PC-9 (cell line): ENCODE data around the gene CES3. TPM values are rescaled to one million over a fixed set of nuclear protein-coding genes. Genes with fewer than 3 reads are reported as not detected.
A peak's percentile ranks its signal among the peaks of the same experiment; 100 is the strongest.

Experiments used
- BruUV-seq: library from RNA; stranded (reverse); fragments of 400-500 nt; replicated peaks from 2 replicates; lab custom pipeline; 2021; lab: Mats Ljungman, UMichigan
- CTCF ChIA-PET: fragments of 300-600 bp; sonication (Branson Sonifier 250); formaldehyde crosslinking; loops from one replicate; lab custom pipeline; 2022; ENCODE audit warnings: antibody characterized with exemption; lab: Charles Lee
- POLR2A ChIA-PET: fragments of 300-600 bp; sonication (Branson Sonifier 250); formaldehyde crosslinking; loops from one replicate; lab custom pipeline; 2022; ENCODE audit warnings: antibody characterized with exemption; ENCODE audit not compliant: unreplicated experiment; lab: Charles Lee
- DNase-seq, 2 experiments: peaks; one replicate each; pipeline versions ENCODE4 v3.0.0 to v3.0.0-alpha.2; 2015 to 2022; ENCODE audit warnings: mixed read lengths in 1 of 2
- H2AFZ ChIP-seq: fragments of 200-600 bp; sonication (generic); 2 replicates; pipeline ENCODE4 v1.8.1; 2017; ENCODE audit warnings: antibody characterized with exemption
- H3F3A ChIP-seq: fragments of 200-600 bp; sonication (generic); 2 replicates; pipeline ENCODE4 v1.8.1; 2017; ENCODE audit warnings: antibody characterized with exemption, mild to moderate bottlenecking, low read depth; ENCODE audit not compliant: insufficient read depth
- H3K27ac ChIP-seq: fragments of 200-600 bp; sonication (generic); 2 replicates; pipeline ENCODE4 v1.6.1; 2016; ENCODE audit warnings: mixed run types
- H3K27me3 ChIP-seq: fragments of 200-600 bp; sonication (generic); 2 replicates; pipeline ENCODE4 v1.6.1; 2016; ENCODE audit warnings: low read depth, mixed run types; ENCODE audit not compliant: insufficient read depth
- H3K36me3 ChIP-seq: fragments of 200-600 bp; sonication (generic); 2 replicates; pipeline ENCODE4 v1.6.1; 2016; ENCODE audit warnings: low read depth, mixed run types
- H3K4me1 ChIP-seq: fragments of 200-600 bp; sonication (generic); replicated peaks from 2 replicates; pipeline ENCODE4 v1.6.1; 2016; ENCODE audit warnings: mixed run types; ENCODE audit not compliant: insufficient read depth
- H3K4me2 ChIP-seq: fragments of 200-600 bp; sonication (generic); 2 replicates; pipeline ENCODE4 v1.6.1; 2017; ENCODE audit warnings: mixed run types
- H3K4me3 ChIP-seq: fragments of 200-600 bp; sonication (generic); 2 replicates; pipeline ENCODE4 v1.6.1; 2016; ENCODE audit warnings: mixed run types
- H3K79me2 ChIP-seq: fragments of 200-600 bp; sonication (generic); 2 replicates; pipeline ENCODE4 v1.6.1; 2017; ENCODE audit warnings: low read depth, mixed run types
- H3K9me2 ChIP-seq: fragments of 200-600 bp; sonication (generic); 2 replicates; pipeline ENCODE4 v1.8.1; 2017; ENCODE audit warnings: mild to moderate bottlenecking; ENCODE audit not compliant: insufficient read depth
- H3K9me3 ChIP-seq: fragments of 200-600 bp; sonication (generic); 2 replicates; pipeline ENCODE4 v1.8.1; 2016; ENCODE audit warnings: low read depth; ENCODE audit not compliant: insufficient read depth
- H4K20me1 ChIP-seq: fragments of 200-600 bp; sonication (generic); 2 replicates; pipeline ENCODE4 v1.8.1; 2017; ENCODE audit not compliant: insufficient read depth
- EZH2 ChIP-seq: fragments of 200-600 bp; sonication (generic); IDR thresholded peaks from 2 replicates; pipeline ENCODE4 v1.8.0; 2017; ENCODE audit warnings: antibody characterized with exemption, low read depth
- intact Hi-C: fragments of 100-400 bp; cut with micrococcal nuclease; formaldehyde crosslinking; loops from one replicate; pipeline ENCODE4 v1.10.0; 2022; ENCODE audit not compliant: unreplicated experiment
- total RNA-seq: library from RNA; stranded (reverse); gene quantifications from 2 replicates; pipeline ENCODE4 v1.2.3, GENCODE V29; 2021
- TF ChIP-seq, protein P1 (sequence below): fragments of 200-600 bp; sonication (generic); conservative IDR thresholded peaks from 2 replicates; pipeline ENCODE4 v1.6.1; 2017; ENCODE audit warnings: mixed run types, antibody characterized with exemption, mild to moderate bottlenecking, moderate library complexity

Gene CES3
- total RNA-seq, 1 experiment from 2014 or later, result 9.1 TPM

DNA sequence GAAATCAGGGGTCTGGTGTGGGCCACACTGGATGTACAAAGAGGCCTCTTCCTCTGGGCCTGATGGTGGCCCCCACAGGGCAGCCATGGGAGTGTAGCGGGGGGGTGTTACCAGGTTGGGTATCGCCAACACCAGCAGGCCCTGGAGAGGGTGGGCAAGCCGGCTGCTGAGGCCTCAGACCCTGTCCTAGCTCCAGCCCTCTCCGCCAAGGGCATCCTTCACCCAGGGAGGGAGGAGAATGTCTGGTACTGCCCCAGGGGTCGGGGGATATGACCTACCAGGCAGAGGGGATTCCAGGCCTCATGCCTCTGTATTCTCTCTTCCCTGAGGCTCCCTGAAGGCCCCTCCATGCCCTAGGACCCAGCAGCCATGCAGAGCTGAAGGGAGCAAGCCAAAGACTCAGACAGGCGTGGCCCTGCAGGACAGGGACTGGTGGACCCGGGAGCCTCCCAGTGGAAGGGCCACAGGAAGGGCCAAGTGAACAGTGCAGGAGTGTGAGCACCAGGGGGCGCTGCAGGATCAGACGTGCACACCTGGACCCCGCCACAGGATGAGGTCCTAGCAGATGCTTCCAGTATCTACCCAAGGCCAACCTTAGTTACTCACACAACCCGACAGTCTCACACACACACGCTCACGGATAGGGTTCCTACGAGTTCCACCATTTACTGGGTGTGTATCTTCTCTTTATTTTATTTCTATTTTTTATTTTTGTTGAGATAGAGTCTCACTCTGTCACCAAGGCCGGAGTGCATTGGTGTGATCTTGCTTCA is 16.5 kb downstream of the CES3 start:
- H3K4me2 ChIP-seq, result no peak overlapping the region

DNA sequence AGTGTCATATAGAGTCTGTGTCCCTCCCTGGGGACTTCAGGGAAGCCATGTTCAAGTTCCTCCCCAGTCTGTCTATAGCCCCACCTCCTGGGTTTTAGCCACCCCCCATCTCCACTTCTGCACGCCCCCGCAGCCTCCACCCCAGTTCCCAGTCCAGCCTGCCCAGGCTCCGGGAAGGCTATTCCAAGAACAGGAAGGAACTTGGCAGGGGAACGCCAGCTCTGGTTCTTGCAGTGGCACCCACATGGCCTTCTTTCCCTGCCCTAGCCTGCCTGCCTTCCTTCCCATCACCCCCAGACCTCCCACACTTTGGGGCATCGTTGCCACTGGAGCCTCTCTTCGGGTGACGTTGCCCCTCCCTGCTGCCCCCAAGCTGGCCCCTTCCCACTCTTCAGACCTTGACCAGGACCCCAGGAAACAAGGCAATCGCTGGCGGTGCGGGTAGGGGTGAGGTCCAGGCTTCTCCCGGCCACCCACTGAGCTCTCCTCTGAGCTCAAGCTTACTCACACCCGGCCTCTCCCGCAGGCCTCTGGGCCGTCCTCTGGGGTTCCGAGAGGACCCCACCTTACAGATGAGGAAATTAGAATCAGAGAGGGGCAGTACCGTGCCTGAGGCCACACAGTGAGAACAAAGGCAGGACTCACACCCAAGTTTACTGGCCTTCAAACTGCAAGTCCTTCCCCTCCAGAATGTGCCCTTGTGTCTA is 18.1 kb downstream of the CES3 start:
- ChIA-PET CTCF (interaction anchor here (0.6 kb wide), 2 partner anchors 206 to 453 kb away, joined by 4 to 6 read pairs; no protein-coding TSS in a partner anchor), POLR2A (interaction anchor here (0.5 kb wide), 2 partner anchors 27 to 351 kb away, joined by 3 to 6 read pairs; no protein-coding TSS in a partner anchor)
- Histone ChIP-seq H3K4me1 (no peaks in the 10 kb centered on the region), H3K9me3 (no peaks in the 10 kb centered on the region), H3K9me2 (no peaks in the 10 kb centered on the region), H4K20me1 (no peaks in the 10 kb centered on the region), H3K4me3 (no peak overlapping the region), H2AFZ (no peak overlapping the region), H3K4me2 (no peak overlapping the region), H3K27ac (no peak overlapping the region), H3K36me3 (no peaks in the 10 kb centered on the region), H3K79me2 (no peaks in the 10 kb centered on the region), H3K27me3 (no peaks in the 10 kb centered on the region), H3F3A (no peaks in the 10 kb centered on the region)
- BruUV-seq, result no TSS peak
- DNase-seq, result no peak
- intact Hi-C loops, result no loop called here
- TF ChIP-seq EZH2, result no peak
- TF ChIP-seq, protein P1, sequence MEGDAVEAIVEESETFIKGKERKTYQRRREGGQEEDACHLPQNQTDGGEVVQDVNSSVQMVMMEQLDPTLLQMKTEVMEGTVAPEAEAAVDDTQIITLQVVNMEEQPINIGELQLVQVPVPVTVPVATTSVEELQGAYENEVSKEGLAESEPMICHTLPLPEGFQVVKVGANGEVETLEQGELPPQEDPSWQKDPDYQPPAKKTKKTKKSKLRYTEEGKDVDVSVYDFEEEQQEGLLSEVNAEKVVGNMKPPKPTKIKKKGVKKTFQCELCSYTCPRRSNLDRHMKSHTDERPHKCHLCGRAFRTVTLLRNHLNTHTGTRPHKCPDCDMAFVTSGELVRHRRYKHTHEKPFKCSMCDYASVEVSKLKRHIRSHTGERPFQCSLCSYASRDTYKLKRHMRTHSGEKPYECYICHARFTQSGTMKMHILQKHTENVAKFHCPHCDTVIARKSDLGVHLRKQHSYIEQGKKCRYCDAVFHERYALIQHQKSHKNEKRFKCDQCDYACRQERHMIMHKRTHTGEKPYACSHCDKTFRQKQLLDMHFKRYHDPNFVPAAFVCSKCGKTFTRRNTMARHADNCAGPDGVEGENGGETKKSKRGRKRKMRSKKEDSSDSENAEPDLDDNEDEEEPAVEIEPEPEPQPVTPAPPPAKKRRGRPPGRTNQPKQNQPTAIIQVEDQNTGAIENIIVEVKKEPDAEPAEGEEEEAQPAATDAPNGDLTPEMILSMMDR, result no peak

More for the DNA sequence above, 16.5 kb downstream of the CES3 start:
- DNase-seq, result peak; percentile 62 to 82
- Histone ChIP-seq H3K27me3 (no peaks in the 10 kb centered on the region), H3K36me3 (no peaks in the 10 kb centered on the region), H3K4me1 (no peaks in the 10 kb centered on the region), H3K9me3 (no peaks in the 10 kb centered on the region), H3K9me2 (no peaks in the 10 kb centered on the region), H4K20me1 (no peaks in the 10 kb centered on the region), H3F3A (no peaks in the 10 kb centered on the region), H3K79me2 (no peaks in the 10 kb centered on the region), H2AFZ (no peak overlapping the region), H3K27ac (no peak overlapping the region), H3K4me3 (no peak overlapping the region)
- TF ChIP-seq EZH2, result no peak
- TF ChIP-seq, protein P1, result peak; percentile 96
- intact Hi-C loops, result loop anchor here (1.0 to 2.0 kb wide), 4 partner anchors 38 to 222 kb away; partner anchors contain the start of gene ELMO3
- no TSS peak for BruUV-seq
- ChIA-PET POLR2A (no interaction called here), CTCF (interaction anchor here (1.0 kb wide), 1 partner anchor 269 kb away, joined by 7 read pairs; no protein-coding TSS in a partner anchor)

DNA sequence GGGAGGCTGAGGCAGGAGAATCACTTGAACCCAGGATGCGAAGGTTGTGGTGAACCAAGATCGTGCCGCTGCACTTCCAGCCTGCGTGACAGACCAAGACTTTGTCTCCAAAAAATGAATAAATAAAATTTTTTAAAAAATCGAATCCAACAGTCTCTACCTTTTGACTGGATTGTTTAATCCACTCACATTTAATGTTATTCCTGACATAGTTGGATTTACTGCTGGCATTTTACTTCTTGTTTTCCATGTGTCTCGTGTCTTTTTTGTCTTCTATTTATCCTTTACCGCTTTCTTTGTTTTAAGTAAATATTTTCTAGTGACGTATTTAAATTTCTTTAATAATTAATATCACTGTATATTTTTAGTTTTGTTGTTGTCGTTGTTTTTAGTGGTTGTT is 22.0 kb downstream of the CES3 start:
- no peaks in the 10 kb centered on the region for H3K79me2 ChIP-seq
- ChIA-PET POLR2A (no interaction called here), CTCF (interaction anchor here (0.6 kb wide), 1 partner anchor 9 kb away, joined by 4 read pairs; no protein-coding TSS in a partner anchor)
- no peaks in the 10 kb centered on the region for H3K4me1 ChIP-seq
- no peaks in the 10 kb centered on the region for H3K36me3 ChIP-seq
- no peak for DNase-seq
- H4K20me1 ChIP-seq, result no peaks in the 10 kb centered on the region
- no peaks in the 10 kb centered on the region for H3K9me2 ChIP-seq
- no peak overlapping the region for H3K4me2 ChIP-seq
- no TSS peak for BruUV-seq
- H2AFZ ChIP-seq, result no peak overlapping the region
- intact Hi-C loops, result no loop called here
- no peaks in the 10 kb centered on the region for H3K9me3 ChIP-seq
- H3K4me3 ChIP-seq, result no peak overlapping the region
- H3F3A ChIP-seq, result no peaks in the 10 kb centered on the region
- H3K27me3 ChIP-seq, result no peaks in the 10 kb centered on the region
- no peak overlapping the region for H3K27ac ChIP-seq
- no peak for TF ChIP-seq EZH2
- TF ChIP-seq, protein P1, result no peak
